GM12878 (cell line): ENCODE results near the gene CHMP6. TPM values are rescaled to one million over a fixed set of nuclear protein-coding genes. Genes with fewer than 3 reads are reported as not detected.

Experiments used
- ATAC-seq: fragments of 200-7000 bp; cut with Tn5 transposase; 3 replicates; pipeline ENCODE4 v1.9.1; 2020; ENCODE audit warnings: mild to moderate bottlenecking, moderate library complexity
- BruUV-seq: library from RNA; stranded (reverse); fragments of 400-500 nt; replicated peaks from 2 replicates; lab custom pipeline; 2021; lab: Mats Ljungman, UMichigan
- CTCF ChIA-PET: fragments of 300-600 bp; sonication (Branson Sonifier 250); formaldehyde crosslinking; extraction: SDS; loops from one replicate; lab custom pipeline; 2021; ENCODE audit warnings: inconsistent platforms; lab: Yijun Ruan, JAX
- POLR2A ChIA-PET: fragments of 350-600 bp; formaldehyde crosslinking; extraction: SDS; loops from one replicate; lab custom pipeline; 2021; ENCODE audit warnings: inconsistent platforms; lab: Charles Lee
- RAD21 ChIA-PET: fragments of 300-600 bp; sonication (Branson Sonifier 250); formaldehyde crosslinking; loops from one replicate; lab custom pipeline; 2023; ENCODE audit warnings: antibody characterized with exemption; ENCODE audit not compliant: unreplicated experiment; lab: Charles Lee
- SMC1A ChIA-PET: fragments of 300-600 bp; sonication (Branson Sonifier 250); formaldehyde crosslinking; loops from one replicate; lab custom pipeline; 2023; ENCODE audit not compliant: unreplicated experiment, uncharacterized antibody; lab: Charles Lee
- DNase-seq: peaks from one replicate; pipeline ENCODE4 v3.0.0-alpha.2; 2011; ENCODE audit warnings: low read depth, low spot score
- FAIRE-seq: peaks from 3 replicates; lab custom pipeline; 2011; peaks lifted over from hg19 to GRCh38; lab: Jason Lieb, UNC
- H2AFZ ChIP-seq: 2 replicates; pipeline ENCODE4 v1.6.0; 2011; ENCODE audit warnings: low read depth, low read length, control low read depth; ENCODE audit not compliant: control insufficient read depth
- H3K27ac ChIP-seq: 2 replicates; pipeline ENCODE4 v1.5.1; 2011; ENCODE audit warnings: control low read depth; ENCODE audit not compliant: control insufficient read depth, insufficient read depth
- H3K27me3 ChIP-seq, 2 experiments: replicated peaks in 1 of 2; 2 replicates each; pipeline versions ENCODE4 v1.6.0 to v1.6.1; 2011; ENCODE audit warnings: low read length in 1 of 2; ENCODE audit not compliant: control insufficient read depth in 2 of 2, insufficient read depth in 2 of 2
- H3K36me3 ChIP-seq, 2 experiments: 2 replicates each; pipeline ENCODE4 v1.5.1; 2011; ENCODE audit warnings: low read length in 1 of 2; ENCODE audit not compliant: control insufficient read depth in 2 of 2, insufficient read depth in 2 of 2
- H3K4me1 ChIP-seq: 2 replicates; pipeline ENCODE4 v1.6.1; 2011; ENCODE audit warnings: mild to moderate bottlenecking, low read length, moderate library complexity, mixed read lengths; ENCODE audit not compliant: control insufficient read depth, insufficient read depth
- H3K4me2 ChIP-seq: 2 replicates; pipeline ENCODE4 v1.6.0; 2011; ENCODE audit warnings: control low read depth; ENCODE audit not compliant: control insufficient read depth, insufficient read depth
- H3K4me3 ChIP-seq: fragments of 200-600 bp; sonication (generic); 2 replicates; pipeline ENCODE4 v1.5.1; 2016
- H3K79me2 ChIP-seq: 2 replicates; pipeline ENCODE4 v1.6.0; 2011; ENCODE audit warnings: low read length; ENCODE audit not compliant: control insufficient read depth, insufficient read depth
- H3K9ac ChIP-seq: 2 replicates; pipeline ENCODE4 v1.8.0; 2011; ENCODE audit warnings: low read length, control low read depth, mixed read lengths; ENCODE audit not compliant: control insufficient read depth, insufficient read depth
- H3K9me3 ChIP-seq: replicated peaks from 3 replicates; pipeline ENCODE4 v1.5.1; 2011; ENCODE audit warnings: mild to moderate bottlenecking, low read length; ENCODE audit not compliant: control insufficient read depth, insufficient read depth
- H4K20me1 ChIP-seq: 2 replicates; pipeline ENCODE4 v1.6.0; 2011; ENCODE audit not compliant: control insufficient read depth, insufficient read depth
- BACH1 ChIP-seq: fragments of 450-650 bp; IDR thresholded peaks from 2 replicates; pipeline ENCODE4 v1.6.1; 2017; ENCODE audit warnings: mild to moderate bottlenecking, borderline replicate concordance
- CHD4 ChIP-seq: fragments of 200-600 bp; sonication (generic); IDR thresholded peaks from 2 replicates; pipeline ENCODE4 v1.6.1; 2016; ENCODE audit warnings: mild to moderate bottlenecking
- E2F4 ChIP-seq: IDR thresholded peaks from 2 replicates; pipeline ENCODE4 v1.6.1; 2012; ENCODE audit warnings: low read depth, low read length, improper control_type of control experiment
- IRF5 ChIP-seq: fragments of 450-650 bp; IDR thresholded peaks from 2 replicates; pipeline ENCODE4 v1.6.1; 2017; ENCODE audit warnings: borderline replicate concordance
- LARP7 ChIP-seq: fragments of 450-650 bp; IDR thresholded peaks from 2 replicates; pipeline ENCODE4 v1.6.1; 2017; ENCODE audit warnings: mild to moderate bottlenecking
- NRF1 ChIP-seq: conservative IDR thresholded peaks from 2 replicates; pipeline ENCODE4 v1.6.1; 2011; ENCODE audit warnings: mild to moderate bottlenecking, low read depth, low read length, improper control_type of control experiment
- SMAD5 ChIP-seq: IDR thresholded peaks from 2 replicates; pipeline ENCODE4 v1.6.1; 2016; ENCODE audit warnings: antibody characterized with exemption, low read depth
- SMARCA5 ChIP-seq: fragments of 450-650 bp; IDR thresholded peaks from 2 replicates; pipeline ENCODE4 v1.6.1; 2017; ENCODE audit warnings: mild to moderate bottlenecking
- ZBTB11 ChIP-seq: fragments of 450-650 bp; formaldehyde crosslinking; IDR thresholded peaks from 2 replicates; pipeline ENCODE4 v1.5.0; 2022; ENCODE audit warnings: mild to moderate bottlenecking, missing genetic modification characterization
- ZNF207 ChIP-seq: fragments of 450-650 bp; IDR thresholded peaks from 2 replicates; pipeline ENCODE4 v1.6.1; 2014; ENCODE audit warnings: antibody characterized with exemption, mild to moderate bottlenecking, borderline replicate concordance
- ZNF217 ChIP-seq: fragments of 450-650 bp; IDR thresholded peaks from 2 replicates; pipeline ENCODE4 v1.6.1; 2017; ENCODE audit warnings: antibody characterized with exemption, mild to moderate bottlenecking
- WGBS: methylation state at CpG from one replicate; pipeline ENCODE4 v1.1.6; 2016; ENCODE audit warnings: low lambda C conversion rate; ENCODE audit not compliant: insufficient replicate concordance, insufficient coverage; ENCODE audit errors: missing lambda C conversion rate; 5-methylcytosine and 5-hydroxymethylcytosine counted together
- in situ Hi-C: fragments of 300-500 bp; cut with MboI; formaldehyde crosslinking; loops from 9 replicates; pipeline ENCODE4 v1.14.3; 2018; ENCODE audit warnings: mixed read lengths
- intact Hi-C: fragments of 100-400 bp; cut with micrococcal nuclease; formaldehyde crosslinking; loops from one replicate; pipeline ENCODE4 v1.14.2; 2022; ENCODE audit not compliant: unreplicated experiment
- polyA plus RNA-seq, 11 experiments: library from polyadenylated mRNA; depleted of rRNA in 4 of 11; unstranded in 6 of 11; stranded (reverse) in 5 of 11; fragments of >200 nt; fragmentation: Nextera tagmentation in 4 of 11; fragmentation: Illumina TruSeq in 1 of 11; extraction: Ambion mirVana in 4 of 11; extraction: Trizol in 1 of 11; gene quantifications; 1 replicate in 1 of 11; 2 replicates in 10 of 11; pipeline versions ENCODE4 v1.2.1 to v1.2.3, GENCODE V29; 2011 to 2016; ENCODE audit warnings: inconsistent platforms in 2 of 11, missing spikeins in 2 of 11, low read depth in 1 of 11
- total RNA-seq, 4 experiments: library from RNA; depleted of rRNA in 3 of 4; stranded (reverse); fragments of >200 nt in 3 of 4; fragmentation: Illumina TruSeq in 1 of 4; extraction: Trizol in 1 of 4; gene quantifications; 2 replicates each; pipeline versions ENCODE4 v1.2.1 to v1.2.3, GENCODE V29; 2013 to 2021
- TF ChIP-seq, protein P1 (sequence below): fragments of 450-650 bp; IDR thresholded peaks from 2 replicates; pipeline ENCODE4 v1.6.1; 2017; ENCODE audit warnings: mild to moderate bottlenecking, moderate library complexity
- TF ChIP-seq, protein P2 (sequence below): IDR thresholded peaks from 2 replicates; pipeline ENCODE4 v1.6.1; 2012; ENCODE audit warnings: low read depth, low read length, improper control_type of control experiment

CHMP6 gene
- total and polyA plus RNA-seq, 10 of the 15 experiments (the other 5 are each of a cell fraction or from before 2014, with no cell fraction given): 0.21 to 37.9 (median 14.7) TPM

GRCh38 chr17:80964859-80965580 lies 26.6 kb upstream of the CHMP6 start:
- in situ Hi-C loops: no loop called here
- no peaks in the 10 kb centered on the region for H4K20me1 ChIP-seq
- intact Hi-C loops: no loop called here
- no peaks in the 10 kb centered on the region for H3K79me2 ChIP-seq
- 93% methylated on average over 36 of the region's 36 CpGs for WGBS
- H2AFZ ChIP-seq: no peak overlapping the region
- BruUV-seq: TSS peak; percentile 37
- H3K4me3 ChIP-seq: no peak overlapping the region
- H3K36me3 ChIP-seq: no peaks in the 10 kb centered on the region
- ATAC-seq: no peak
- no peak overlapping the region for H3K9ac ChIP-seq
- no peaks in the 10 kb centered on the region for H3K4me1 ChIP-seq
- CTCF ChIA-PET: interaction anchor here (1.2 to 1.5 kb wide), 2 partner anchors 35 to 390 kb away, joined by 3 read pairs; no protein-coding TSS in a partner anchor
- SMC1A ChIA-PET: no interaction called here
- no peak for TF ChIP-seq BACH1
- no peak for TF ChIP-seq NRF1
- TF ChIP-seq LARP7: no peak
- no peak for TF ChIP-seq SMARCA5
- no peak for TF ChIP-seq ZNF207
- TF ChIP-seq E2F4: no peak
- no peak for TF ChIP-seq CHD4
- TF ChIP-seq ZBTB11: no peak
- no peak for TF ChIP-seq SMAD5
- no peak for TF ChIP-seq ZNF217
- no peak for TF ChIP-seq IRF5
- TF ChIP-seq, protein P1, sequence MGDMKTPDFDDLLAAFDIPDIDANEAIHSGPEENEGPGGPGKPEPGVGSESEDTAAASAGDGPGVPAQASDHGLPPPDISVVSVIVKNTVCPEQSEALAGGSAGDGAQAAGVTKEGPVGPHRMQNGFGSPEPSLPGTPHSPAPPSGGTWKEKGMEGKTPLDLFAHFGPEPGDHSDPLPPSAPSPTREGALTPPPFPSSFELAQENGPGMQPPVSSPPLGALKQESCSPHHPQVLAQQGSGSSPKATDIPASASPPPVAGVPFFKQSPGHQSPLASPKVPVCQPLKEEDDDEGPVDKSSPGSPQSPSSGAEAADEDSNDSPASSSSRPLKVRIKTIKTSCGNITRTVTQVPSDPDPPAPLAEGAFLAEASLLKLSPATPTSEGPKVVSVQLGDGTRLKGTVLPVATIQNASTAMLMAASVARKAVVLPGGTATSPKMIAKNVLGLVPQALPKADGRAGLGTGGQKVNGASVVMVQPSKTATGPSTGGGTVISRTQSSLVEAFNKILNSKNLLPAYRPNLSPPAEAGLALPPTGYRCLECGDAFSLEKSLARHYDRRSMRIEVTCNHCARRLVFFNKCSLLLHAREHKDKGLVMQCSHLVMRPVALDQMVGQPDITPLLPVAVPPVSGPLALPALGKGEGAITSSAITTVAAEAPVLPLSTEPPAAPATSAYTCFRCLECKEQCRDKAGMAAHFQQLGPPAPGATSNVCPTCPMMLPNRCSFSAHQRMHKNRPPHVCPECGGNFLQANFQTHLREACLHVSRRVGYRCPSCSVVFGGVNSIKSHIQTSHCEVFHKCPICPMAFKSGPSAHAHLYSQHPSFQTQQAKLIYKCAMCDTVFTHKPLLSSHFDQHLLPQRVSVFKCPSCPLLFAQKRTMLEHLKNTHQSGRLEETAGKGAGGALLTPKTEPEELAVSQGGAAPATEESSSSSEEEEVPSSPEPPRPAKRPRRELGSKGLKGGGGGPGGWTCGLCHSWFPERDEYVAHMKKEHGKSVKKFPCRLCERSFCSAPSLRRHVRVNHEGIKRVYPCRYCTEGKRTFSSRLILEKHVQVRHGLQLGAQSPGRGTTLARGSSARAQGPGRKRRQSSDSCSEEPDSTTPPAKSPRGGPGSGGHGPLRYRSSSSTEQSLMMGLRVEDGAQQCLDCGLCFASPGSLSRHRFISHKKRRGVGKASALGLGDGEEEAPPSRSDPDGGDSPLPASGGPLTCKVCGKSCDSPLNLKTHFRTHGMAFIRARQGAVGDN: no peak
- TF ChIP-seq, protein P2, sequence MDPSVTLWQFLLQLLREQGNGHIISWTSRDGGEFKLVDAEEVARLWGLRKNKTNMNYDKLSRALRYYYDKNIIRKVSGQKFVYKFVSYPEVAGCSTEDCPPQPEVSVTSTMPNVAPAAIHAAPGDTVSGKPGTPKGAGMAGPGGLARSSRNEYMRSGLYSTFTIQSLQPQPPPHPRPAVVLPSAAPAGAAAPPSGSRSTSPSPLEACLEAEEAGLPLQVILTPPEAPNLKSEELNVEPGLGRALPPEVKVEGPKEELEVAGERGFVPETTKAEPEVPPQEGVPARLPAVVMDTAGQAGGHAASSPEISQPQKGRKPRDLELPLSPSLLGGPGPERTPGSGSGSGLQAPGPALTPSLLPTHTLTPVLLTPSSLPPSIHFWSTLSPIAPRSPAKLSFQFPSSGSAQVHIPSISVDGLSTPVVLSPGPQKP: no peak
- no peaks in the 10 kb centered on the region for H3K27me3 ChIP-seq
- no peaks in the 10 kb centered on the region for H3K9me3 ChIP-seq
- H3K4me2 ChIP-seq: no peak overlapping the region
- no peak overlapping the region for H3K27ac ChIP-seq
- RAD21 ChIA-PET: interaction anchor here (0.6 kb wide), 1 partner anchor 746 kb away, joined by 3 read pairs; no protein-coding TSS in a partner anchor
- POLR2A ChIA-PET: no interaction called here
- no peak for DNase-seq
- FAIRE-seq: no peak
